K562 (cell line): ENCODE data around the gene ADIPOR1. TPM values are rescaled to one million over a fixed set of nuclear protein-coding genes. Genes with fewer than 3 reads are reported as not detected.
A peak's percentile ranks its signal among the peaks of the same experiment; 100 is the strongest.

Source experiments
- FOS ChIP-seq: IDR thresholded peaks from 3 replicates; pipeline ENCODE4 v1.6.1; 2011; ENCODE audit not compliant: insufficient read length; ENCODE audit errors: extremely low read depth
- HIVEP1 ChIP-seq: fragments of 250-450 bp; sonication (Bioruptor Pico); IDR thresholded peaks from 2 replicates; pipeline ENCODE4 v1.4.0; 2020; ENCODE audit warnings: mild to moderate bottlenecking
- JUNB ChIP-seq: fragments of 450-650 bp; formaldehyde crosslinking; conservative IDR thresholded peaks from 2 replicates; pipeline ENCODE4 v1.4.0; 2020; ENCODE audit warnings: mild to moderate bottlenecking
- KAT2B ChIP-seq: IDR thresholded peaks from one replicate; pipeline ENCODE4 v1.6.1; 2012; ENCODE audit warnings: low read depth, mild to moderate bottlenecking, control low read depth, inconsistent platforms, low read length, moderate library complexity
- KLF6 ChIP-seq: fragments of 250-450 bp; sonication (Bioruptor Pico); IDR thresholded peaks from 2 replicates; pipeline ENCODE4 v1.4.0; 2020; ENCODE audit warnings: mild to moderate bottlenecking, moderate library complexity, borderline replicate concordance
- L3MBTL2 ChIP-seq: fragments of 450-650 bp; IDR thresholded peaks from 2 replicates; pipeline ENCODE4 v1.6.1; 2016; ENCODE audit warnings: mild to moderate bottlenecking, moderate library complexity
- MTA2 ChIP-seq: fragments of 450-650 bp; IDR thresholded peaks from 2 replicates; pipeline ENCODE4 v1.6.1; 2016; ENCODE audit warnings: low read depth
- NFXL1 ChIP-seq: fragments of 450-650 bp; formaldehyde crosslinking; IDR thresholded peaks from 2 replicates; pipeline ENCODE4 v1.4.0; 2021; ENCODE audit warnings: mild to moderate bottlenecking
- OTX1 ChIP-seq: fragments of 450-650 bp; formaldehyde crosslinking; IDR thresholded peaks from 2 replicates; pipeline ENCODE4 v1.4.0; 2022; ENCODE audit warnings: mild to moderate bottlenecking
- SP1 ChIP-seq: sonication (generic); formaldehyde crosslinking; IDR thresholded peaks from 2 replicates; pipeline ENCODE4 v1.8.1; 2022; ENCODE audit warnings: mild to moderate bottlenecking, missing genetic modification reagents
- SRF ChIP-seq, 2 experiments: fragments of 250-450, 450-650 bp in 1 of 2; sonication (Bioruptor Pico) in 1 of 2; sonication (generic) in 1 of 2; formaldehyde crosslinking; IDR thresholded peaks; 2 replicates each; pipeline versions ENCODE4 v1.5.0 to v1.5.1; 2020 to 2022; ENCODE audit warnings: mild to moderate bottlenecking in 1 of 2, missing genetic modification reagents in 1 of 2
- TEAD2 ChIP-seq: fragments of 450-650 bp; IDR thresholded peaks from 2 replicates; pipeline ENCODE4 v1.6.1; 2016; ENCODE audit warnings: missing genetic modification characterization, control low read depth, missing compliant biosample characterization
- TEAD4 ChIP-seq, 2 experiments: sonication (generic) in 1 of 2; formaldehyde crosslinking in 1 of 2; IDR thresholded peaks; 2 replicates each; pipeline versions ENCODE4 v1.6.1 to v1.8.0; 2012 to 2022; ENCODE audit warnings: borderline replicate concordance in 1 of 2, inconsistent platforms in 1 of 2, low read length in 1 of 2, mild to moderate bottlenecking in 1 of 2, missing genetic modification reagents in 1 of 2
- TOE1 ChIP-seq, 2 experiments: fragments of 450-650 bp in 1 of 2; sonication (generic) in 1 of 2; formaldehyde crosslinking in 1 of 2; IDR thresholded peaks; 2 replicates each; pipeline versions ENCODE4 v1.7.1 to v1.8.0; 2016 to 2022; ENCODE audit warnings: borderline replicate concordance in 2 of 2, mild to moderate bottlenecking in 2 of 2, antibody characterized with exemption in 1 of 2, inconsistent platforms in 1 of 2, low read depth in 1 of 2, missing genetic modification reagents in 1 of 2, moderate library complexity in 1 of 2
- ZNF134 ChIP-seq: fragments of 250-450 bp; sonication (Bioruptor Pico); conservative IDR thresholded peaks from 2 replicates; pipeline ENCODE4 v1.4.0; 2020
- ZNF146 ChIP-seq: IDR thresholded peaks from one replicate; pipeline ENCODE4 v1.6.1; 2018; ENCODE audit warnings: missing compliant biosample characterization; ENCODE audit not compliant: unreplicated experiment
- ZNF212 ChIP-seq: fragments of 450-650 bp; formaldehyde crosslinking; IDR thresholded peaks from 2 replicates; pipeline ENCODE4 v1.4.0; 2020; ENCODE audit warnings: mild to moderate bottlenecking
- ZNF316 ChIP-seq: fragments of 450-650 bp; IDR thresholded peaks from 2 replicates; pipeline ENCODE4 v1.6.1; 2016
- polyA plus RNA-seq, 8 experiments: library from polyadenylated mRNA; depleted of rRNA in 4 of 8; stranded (reverse) in 5 of 8; unstranded in 3 of 8; fragments of >200 nt; fragmentation: Nextera tagmentation in 2 of 8; fragmentation: Illumina TruSeq in 1 of 8; extraction: Ambion mirVana in 2 of 8; extraction: Trizol in 1 of 8; gene quantifications; 2 replicates each; pipeline versions ENCODE4 v1.2.1 to v1.2.3, GENCODE V29; 2011 to 2014; ENCODE audit warnings: inconsistent platforms in 1 of 8, missing spikeins in 1 of 8
- total RNA-seq, 7 experiments: library from RNA; depleted of rRNA in 6 of 7; stranded (reverse); fragments of >200 nt in 6 of 7; fragmentation: Illumina TruSeq in 2 of 7; extraction: Trizol in 2 of 7; gene quantifications; 2 replicates each; pipeline versions ENCODE4 v1.2.1 to v1.2.3, GENCODE V29; 2011 to 2021; ENCODE audit warnings: low replicate concordance in 1 of 7
- TF ChIP-seq, protein P1 (sequence below): sonication (generic); formaldehyde crosslinking; IDR thresholded peaks from 2 replicates; pipeline ENCODE4 v1.8.0; 2022; ENCODE audit warnings: mild to moderate bottlenecking, low read depth, missing genetic modification reagents
- TF ChIP-seq, protein P2 (sequence below): sonication (generic); formaldehyde crosslinking; IDR thresholded peaks from 2 replicates; pipeline ENCODE4 v1.8.0; 2022; ENCODE audit warnings: mild to moderate bottlenecking, missing genetic modification reagents
- TF ChIP-seq, protein P3 (sequence below): fragments of 200-800 bp; sonication (Bioruptor generic); IDR thresholded peaks from 2 replicates; pipeline ENCODE4 v1.6.1; 2017; ENCODE audit warnings: missing genetic modification characterization, missing compliant biosample characterization
- TF ChIP-seq, protein P4 (sequence below): fragments of 450-650 bp; IDR thresholded peaks from 2 replicates; pipeline ENCODE4 v1.6.1; 2016; ENCODE audit warnings: borderline replicate concordance

ADIPOR1 gene
- total and polyA plus RNA-seq, 9 of the 15 experiments (the other 6 are each of a cell fraction or from before 2014, with no cell fraction given), result 29.0 to 217 (median 100) TPM

DNA sequence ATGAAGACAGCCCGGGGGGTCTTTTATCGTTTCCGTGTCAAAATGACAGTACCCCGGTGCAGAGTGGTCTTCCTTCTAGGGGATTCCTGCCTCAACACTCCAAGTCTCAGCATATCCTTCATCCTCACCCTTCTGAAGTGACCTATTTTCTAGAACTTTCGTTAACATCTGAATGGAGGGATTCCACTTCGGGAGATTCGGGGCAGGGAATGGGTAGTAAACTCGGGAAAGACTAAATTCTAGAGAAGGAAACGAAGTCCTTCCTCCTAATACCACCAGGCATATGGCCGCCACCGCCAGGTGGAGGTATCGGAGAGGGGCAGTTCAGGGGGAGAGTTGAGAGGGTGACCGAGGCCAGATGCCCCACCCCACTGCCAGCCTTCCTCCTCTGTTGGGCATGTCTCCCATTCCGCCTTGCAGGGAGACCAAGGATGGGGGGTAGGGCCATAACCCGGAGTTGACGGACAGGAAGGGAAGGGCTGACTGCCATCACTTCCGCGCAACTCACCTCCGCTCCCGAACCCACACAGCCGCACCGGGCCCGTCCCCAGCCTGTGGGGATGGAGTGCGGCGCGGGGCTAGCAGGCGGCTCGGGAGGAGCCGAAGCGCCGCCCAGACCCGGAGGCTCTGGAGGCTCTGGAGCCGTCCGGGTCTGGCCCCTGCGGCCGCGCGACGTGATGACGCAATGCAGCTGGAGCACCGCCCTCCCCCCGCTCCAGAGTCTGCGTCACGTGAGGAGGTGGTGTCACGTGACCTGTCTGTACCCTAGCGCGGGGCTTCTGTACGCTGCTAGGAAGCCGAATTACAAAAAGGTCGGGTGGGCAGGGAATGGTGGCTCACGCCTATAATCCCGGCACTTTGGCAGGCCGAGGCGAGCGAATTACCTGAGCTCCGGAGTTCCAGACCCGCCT lies 31.3 kb downstream of the ADIPOR1 start, which contains the start of gene KLHL12 (continued):
- no peak for TF ChIP-seq KAT2B
- peak; percentile 92 for TF ChIP-seq JUNB (CRISPR knock-in tag)
- no peak; the same call in 1 of the 2 replicates for TF ChIP-seq TEAD4 (IDR thresholded peaks at IDR 0.05; ENCODE audit: low read length)
- TF ChIP-seq TEAD4 (CRISPR knock-in tag; IDR thresholded peaks at IDR 0.05; ENCODE audit: borderline replicate concordance), result no peak
- peak; percentile 91 for TF ChIP-seq FOS
- no peak for TF ChIP-seq ZNF212 (CRISPR knock-in tag)
- TF ChIP-seq, protein P1, sequence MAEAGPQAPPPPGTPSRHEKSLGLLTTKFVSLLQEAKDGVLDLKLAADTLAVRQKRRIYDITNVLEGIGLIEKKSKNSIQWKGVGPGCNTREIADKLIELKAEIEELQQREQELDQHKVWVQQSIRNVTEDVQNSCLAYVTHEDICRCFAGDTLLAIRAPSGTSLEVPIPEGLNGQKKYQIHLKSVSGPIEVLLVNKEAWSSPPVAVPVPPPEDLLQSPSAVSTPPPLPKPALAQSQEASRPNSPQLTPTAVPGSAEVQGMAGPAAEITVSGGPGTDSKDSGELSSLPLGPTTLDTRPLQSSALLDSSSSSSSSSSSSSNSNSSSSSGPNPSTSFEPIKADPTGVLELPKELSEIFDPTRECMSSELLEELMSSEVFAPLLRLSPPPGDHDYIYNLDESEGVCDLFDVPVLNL (CRISPR knock-in tag), result peak; percentile 82; the same call in 1 of the 2 replicates
- no peak for TF ChIP-seq MTA2
- no peak for TF ChIP-seq TEAD2 (tag)
- TF ChIP-seq L3MBTL2, result no peak; the same call in none of the 2 replicates
- TF ChIP-seq TOE1 (IDR thresholded peaks at IDR 0.05; ENCODE audit: borderline replicate concordance), result peak; percentile 100
- TF ChIP-seq TOE1 (CRISPR knock-in tag; IDR thresholded peaks at IDR 0.05; ENCODE audit: borderline replicate concordance, low read depth), result 0 out of 2 replicates have a peak, but pooled peaks have one; percentile 33
- TF ChIP-seq, protein P2, sequence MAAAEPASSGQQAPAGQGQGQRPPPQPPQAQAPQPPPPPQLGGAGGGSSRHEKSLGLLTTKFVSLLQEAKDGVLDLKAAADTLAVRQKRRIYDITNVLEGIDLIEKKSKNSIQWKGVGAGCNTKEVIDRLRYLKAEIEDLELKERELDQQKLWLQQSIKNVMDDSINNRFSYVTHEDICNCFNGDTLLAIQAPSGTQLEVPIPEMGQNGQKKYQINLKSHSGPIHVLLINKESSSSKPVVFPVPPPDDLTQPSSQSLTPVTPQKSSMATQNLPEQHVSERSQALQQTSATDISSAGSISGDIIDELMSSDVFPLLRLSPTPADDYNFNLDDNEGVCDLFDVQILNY (CRISPR knock-in tag), result 0 out of 2 replicates have a peak, but pooled peaks have one; percentile 11
- TF ChIP-seq NFXL1 (CRISPR knock-in tag), result no peak
- peak; percentile 66; the same call in 1 of the 2 replicates for TF ChIP-seq OTX1 (CRISPR knock-in tag)
- TF ChIP-seq HIVEP1 (CRISPR knock-in tag), result no peak
- TF ChIP-seq KLF6 (CRISPR knock-in tag), result 0 out of 2 replicates have a peak, but pooled peaks have one; percentile 44
- TF ChIP-seq SP1 (CRISPR knock-in tag), result peak; percentile 94
- TF ChIP-seq SRF (CRISPR knock-in tag; IDR thresholded peaks at IDR 0.05), result 0 out of 4 replicates have a peak, but pooled peaks of 1 of the 2 experiments have one; percentile 42
- TF ChIP-seq ZNF134, result no peak
- TF ChIP-seq, protein P3, sequence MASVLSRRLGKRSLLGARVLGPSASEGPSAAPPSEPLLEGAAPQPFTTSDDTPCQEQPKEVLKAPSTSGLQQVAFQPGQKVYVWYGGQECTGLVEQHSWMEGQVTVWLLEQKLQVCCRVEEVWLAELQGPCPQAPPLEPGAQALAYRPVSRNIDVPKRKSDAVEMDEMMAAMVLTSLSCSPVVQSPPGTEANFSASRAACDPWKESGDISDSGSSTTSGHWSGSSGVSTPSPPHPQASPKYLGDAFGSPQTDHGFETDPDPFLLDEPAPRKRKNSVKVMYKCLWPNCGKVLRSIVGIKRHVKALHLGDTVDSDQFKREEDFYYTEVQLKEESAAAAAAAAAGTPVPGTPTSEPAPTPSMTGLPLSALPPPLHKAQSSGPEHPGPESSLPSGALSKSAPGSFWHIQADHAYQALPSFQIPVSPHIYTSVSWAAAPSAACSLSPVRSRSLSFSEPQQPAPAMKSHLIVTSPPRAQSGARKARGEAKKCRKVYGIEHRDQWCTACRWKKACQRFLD (CRISPR knock-in tag), result no peak; the same call in 1 of the 2 replicates
- no peak for TF ChIP-seq ZNF316
- TF ChIP-seq, protein P4, sequence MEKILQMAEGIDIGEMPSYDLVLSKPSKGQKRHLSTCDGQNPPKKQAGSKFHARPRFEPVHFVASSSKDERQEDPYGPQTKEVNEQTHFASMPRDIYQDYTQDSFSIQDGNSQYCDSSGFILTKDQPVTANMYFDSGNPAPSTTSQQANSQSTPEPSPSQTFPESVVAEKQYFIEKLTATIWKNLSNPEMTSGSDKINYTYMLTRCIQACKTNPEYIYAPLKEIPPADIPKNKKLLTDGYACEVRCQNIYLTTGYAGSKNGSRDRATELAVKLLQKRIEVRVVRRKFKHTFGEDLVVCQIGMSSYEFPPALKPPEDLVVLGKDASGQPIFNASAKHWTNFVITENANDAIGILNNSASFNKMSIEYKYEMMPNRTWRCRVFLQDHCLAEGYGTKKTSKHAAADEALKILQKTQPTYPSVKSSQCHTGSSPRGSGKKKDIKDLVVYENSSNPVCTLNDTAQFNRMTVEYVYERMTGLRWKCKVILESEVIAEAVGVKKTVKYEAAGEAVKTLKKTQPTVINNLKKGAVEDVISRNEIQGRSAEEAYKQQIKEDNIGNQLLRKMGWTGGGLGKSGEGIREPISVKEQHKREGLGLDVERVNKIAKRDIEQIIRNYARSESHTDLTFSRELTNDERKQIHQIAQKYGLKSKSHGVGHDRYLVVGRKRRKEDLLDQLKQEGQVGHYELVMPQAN, result peak; percentile 92; the same call in 1 of the 2 replicates
- peak; percentile 34 for TF ChIP-seq ZNF146 (CRISPR knock-in tag)
